Stomach (tissue), 9 donors: ENCODE data around the gene RAB40A. TPM values are rescaled to one million over a fixed set of nuclear protein-coding genes. Genes with fewer than 3 reads are reported as not detected.

Experiments used
- DNase-seq, 2 donors: peaks; one replicate each; pipeline versions ENCODE4 v3.0.0 to v3.0.0-alpha.2; 2013 to 2019
- H3K27ac ChIP-seq, 5 donors: fragments of 200-600 bp in 4 of 5; sonication (generic) in 4 of 5; one replicate each; pipeline ENCODE4 v1.5.1; 2013 to 2019; ENCODE audit warnings: mild to moderate bottlenecking in 1 of 5, moderate library complexity in 1 of 5
- H3K27me3 ChIP-seq, 3 donors: fragments of 200-600 bp; sonication (generic); one replicate each; pipeline ENCODE4 v1.5.1; 2017 to 2019; ENCODE audit warnings: mixed run types in 1 of 3
- H3K36me3 ChIP-seq, 4 donors: fragments of 200-600 bp; sonication (generic); 1 replicate in 3 of 4; 2 replicates in 1 of 4; pipeline ENCODE4 v1.5.1; 2016 to 2019
- H3K4me1 ChIP-seq, 4 donors: fragments of 200-600 bp; sonication (generic); one replicate each; pipeline ENCODE4 v1.5.1; 2016 to 2019
- H3K4me3 ChIP-seq, 4 donors: fragments of 200-600 bp; sonication (generic) in 3 of 4; one replicate each; pipeline ENCODE4 v1.5.1; 2016 to 2019; ENCODE audit warnings: mild to moderate bottlenecking in 1 of 4
- H3K9me3 ChIP-seq, 4 donors: fragments of 200-600 bp; sonication (generic); one replicate each; pipeline ENCODE4 v1.5.1; 2016 to 2019
- EP300 ChIP-seq: sonication (generic); formaldehyde crosslinking; IDR thresholded peaks from one replicate; pipeline ENCODE4 v1.6.1; 2017; ENCODE audit warnings: antibody characterized with exemption
- POLR2A ChIP-seq, 4 donors: fragments of 450-650 bp; IDR thresholded peaks; one replicate each; pipeline ENCODE4 v1.6.1; 2016; ENCODE audit warnings: antibody characterized with exemption in 4 of 4, control low read depth in 2 of 4, mild to moderate bottlenecking in 1 of 4, moderate library complexity in 1 of 4
- POLR2AphosphoS5 ChIP-seq, 3 donors: sonication (generic); formaldehyde crosslinking; IDR thresholded peaks; one replicate each; pipeline ENCODE4 v1.6.1; 2016; ENCODE audit warnings: antibody characterized with exemption in 3 of 3
- WGBS, 5 donors: extraction: QIAGEN DNeasy Blood & Tissue Kit in 3 of 5; methylation state at CpG; one replicate each; pipeline versions ENCODE4 v1.1.5 to v1.1.7; 2013 to 2018; 5-methylcytosine and 5-hydroxymethylcytosine counted together
- intact Hi-C: fragments of 100-400 bp; cut with DNase I; formaldehyde crosslinking; loops from one replicate; pipeline ENCODE4 v1.15.1; 2023; ENCODE audit warnings: low total_unique reads
- polyA plus RNA-seq, 3 donors: library from polyadenylated mRNA; stranded (reverse); fragments of 200-250 nt; gene quantifications; one replicate each; pipeline ENCODE4 v1.2.3, GENCODE V29; 2013
- total RNA-seq, 5 donors: library from RNA; depleted of rRNA; stranded (reverse); fragments of >200 nt; gene quantifications; one replicate each; pipeline versions ENCODE4 v1.1.0 to v1.2.3, GENCODE V29; 2014 to 2016
- TF ChIP-seq, protein P1 (sequence below), 7 experiments: fragments of 450-650 bp in 4 of 7; fragments of 200-600 bp in 3 of 7; sonication (generic) in 3 of 7; IDR thresholded peaks; one replicate each; pipeline ENCODE4 v1.5.1; 2016 to 2019; ENCODE audit warnings: antibody characterized with exemption in 7 of 7, control low read depth in 2 of 7, mild to moderate bottlenecking in 1 of 7
- donor health status: healthy with polysubstance abuse.
- donor health status: Bipolar disorder and iron deficiency.
- donor health status: healthy.

Gene RAB40A
- total and polyA plus RNA-seq, 8 donors: 0.19 to 0.98 (median 0.61) TPM; not detected in 3

DNA sequence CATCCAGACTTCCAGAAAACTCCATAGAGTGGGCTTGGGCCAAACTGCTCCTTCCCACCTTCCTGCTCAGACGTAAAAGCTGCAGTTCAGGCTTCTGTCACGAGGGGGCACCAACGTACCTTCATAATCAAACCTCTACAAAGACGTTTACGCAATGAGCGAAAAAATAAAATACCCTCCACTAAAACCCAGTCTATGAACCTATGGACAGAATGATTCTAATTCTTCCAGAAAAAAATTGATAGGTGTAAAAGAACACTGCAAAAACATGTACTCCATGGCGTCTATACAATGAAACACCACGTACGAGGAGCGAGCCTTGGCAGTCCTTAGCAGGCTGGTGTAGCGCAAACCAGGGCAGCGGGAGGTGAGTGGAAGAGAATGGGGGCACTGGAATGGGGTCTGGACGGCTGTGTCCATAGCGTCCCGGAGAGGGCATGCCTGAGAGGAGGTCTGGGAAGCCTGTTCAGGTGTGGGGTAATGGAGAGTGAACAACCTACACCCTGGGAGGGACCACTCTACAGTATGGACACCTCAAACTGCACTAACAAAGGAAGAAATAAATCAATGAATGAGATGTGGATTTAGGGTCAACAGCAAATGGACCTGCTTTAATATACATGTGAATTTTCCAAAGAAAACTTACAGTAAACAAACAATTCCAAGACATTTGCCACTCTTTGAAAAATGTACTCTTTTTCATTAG is 14.4 kb upstream of the RAB40A start:
- Histone ChIP-seq H3K36me3 (no peaks in the 10 kb centered on the region), H3K4me1 (peaks cover 0 to 7% (median 0%) of the 10 kb centered on the region in 4 donors), H3K27me3 (peaks cover 0 to 1% (median 0%) of the 10 kb centered on the region in 3 donors), H3K27ac (peak overlapping the region in 1 of 5 donors; percentile 68), H3K4me3 (peak overlapping the region; percentile 23 to 39 (median 34)), H3K9me3 (no peaks in the 10 kb centered on the region)
- intact Hi-C loops: loop anchor here (10.0 kb wide), 1 partner anchor 281 kb away; no protein-coding TSS in a partner anchor
- TF ChIP-seq, protein P1, sequence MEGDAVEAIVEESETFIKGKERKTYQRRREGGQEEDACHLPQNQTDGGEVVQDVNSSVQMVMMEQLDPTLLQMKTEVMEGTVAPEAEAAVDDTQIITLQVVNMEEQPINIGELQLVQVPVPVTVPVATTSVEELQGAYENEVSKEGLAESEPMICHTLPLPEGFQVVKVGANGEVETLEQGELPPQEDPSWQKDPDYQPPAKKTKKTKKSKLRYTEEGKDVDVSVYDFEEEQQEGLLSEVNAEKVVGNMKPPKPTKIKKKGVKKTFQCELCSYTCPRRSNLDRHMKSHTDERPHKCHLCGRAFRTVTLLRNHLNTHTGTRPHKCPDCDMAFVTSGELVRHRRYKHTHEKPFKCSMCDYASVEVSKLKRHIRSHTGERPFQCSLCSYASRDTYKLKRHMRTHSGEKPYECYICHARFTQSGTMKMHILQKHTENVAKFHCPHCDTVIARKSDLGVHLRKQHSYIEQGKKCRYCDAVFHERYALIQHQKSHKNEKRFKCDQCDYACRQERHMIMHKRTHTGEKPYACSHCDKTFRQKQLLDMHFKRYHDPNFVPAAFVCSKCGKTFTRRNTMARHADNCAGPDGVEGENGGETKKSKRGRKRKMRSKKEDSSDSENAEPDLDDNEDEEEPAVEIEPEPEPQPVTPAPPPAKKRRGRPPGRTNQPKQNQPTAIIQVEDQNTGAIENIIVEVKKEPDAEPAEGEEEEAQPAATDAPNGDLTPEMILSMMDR (IDR thresholded peaks at IDR 0.05): peak in 5 of 7 experiments; percentile 29 to 88 (median 79)
- no peak for TF ChIP-seq EP300
- TF ChIP-seq POLR2AphosphoS5 (IDR thresholded peaks at IDR 0.05): peak in 1 of 3 donors; percentile 6
- no peak for TF ChIP-seq POLR2A (IDR thresholded peaks at IDR 0.05)
- WGBS, 5 donors: 2 to 18% (median 5%) methylated on average over 15 of the region's 15 CpGs
- peak; percentile 83 to 88 for DNase-seq

DNA sequence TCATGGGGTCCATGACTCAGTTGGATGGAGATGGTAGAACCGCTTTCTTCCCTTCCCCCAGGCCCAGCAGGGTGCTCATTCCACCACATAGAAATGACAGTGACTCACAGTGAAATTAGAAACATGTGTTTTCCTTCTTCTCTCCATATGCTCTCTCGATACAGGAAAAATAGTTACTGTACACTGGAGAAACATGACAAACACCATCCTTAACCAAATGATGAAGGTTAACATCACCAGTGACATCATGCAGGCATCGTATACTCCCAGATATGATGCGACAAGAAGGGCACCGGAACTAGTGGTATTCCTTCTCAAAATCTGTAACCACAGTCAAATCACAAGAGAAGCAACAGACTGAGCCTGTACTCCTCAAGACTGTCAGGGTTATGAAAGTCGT is 11.7 kb upstream of the RAB40A start:
- intact Hi-C loops: loop anchor here (10.0 kb wide), 1 partner anchor 284 kb away; no protein-coding TSS in a partner anchor
- H3K9me3 ChIP-seq: no peaks in the 10 kb centered on the region
- H3K27me3 ChIP-seq: peaks cover 0 to 9% (median 0%) of the 10 kb centered on the region in 3 donors
- peaks cover 0 to 7% (median 0%) of the 10 kb centered on the region in 4 donors for H3K4me1 ChIP-seq
- no peak overlapping the region for H3K27ac ChIP-seq
- WGBS, 5 donors: 70 to 93% (median 79%) methylated on average over 6 of the region's 6 CpGs
- TF ChIP-seq EP300 (no peak), POLR2AphosphoS5 (IDR thresholded peaks at IDR 0.05) (no peak), POLR2A (IDR thresholded peaks at IDR 0.05) (no peak)
- TF ChIP-seq, protein P1 (IDR thresholded peaks at IDR 0.05): no peak
- no peak overlapping the region for H3K4me3 ChIP-seq
- H3K36me3 ChIP-seq: no peaks in the 10 kb centered on the region
- DNase-seq: no peak

DNA sequence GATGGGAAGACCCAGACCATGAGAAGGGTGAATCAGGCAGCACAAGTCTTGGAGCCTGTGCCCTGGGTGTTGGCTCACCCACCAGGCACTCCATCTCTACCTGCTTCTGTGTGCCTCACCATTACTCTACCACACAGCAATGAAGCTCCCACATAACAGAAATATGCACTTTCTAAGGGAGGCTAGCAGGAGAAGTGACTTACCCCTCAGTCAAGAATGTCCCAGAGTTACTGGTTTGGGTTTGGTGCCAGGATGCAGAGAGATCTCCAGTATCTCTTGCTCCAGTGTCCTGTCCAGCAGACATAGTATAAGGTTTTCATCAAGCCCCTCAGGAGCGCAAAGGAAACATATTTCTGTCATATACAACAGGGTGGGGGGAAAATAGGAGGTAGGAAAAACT is 11.3 kb upstream of the RAB40A start:
- Histone ChIP-seq H3K27ac (no peak overlapping the region), H3K36me3 (no peaks in the 10 kb centered on the region), H3K9me3 (no peaks in the 10 kb centered on the region), H3K4me3 (no peak overlapping the region), H3K27me3 (peaks cover 0 to 9% (median 0%) of the 10 kb centered on the region in 3 donors), H3K4me1 (peaks cover 0 to 7% (median 0%) of the 10 kb centered on the region in 4 donors)
- 74 to 100% (median 94%) methylated on average over 1 of the region's 1 CpG for WGBS, 5 donors
- intact Hi-C loops: loop anchor here (10.0 kb wide), 1 partner anchor 284 kb away; no protein-coding TSS in a partner anchor
- TF ChIP-seq POLR2AphosphoS5 (IDR thresholded peaks at IDR 0.05): no peak
- TF ChIP-seq POLR2A (IDR thresholded peaks at IDR 0.05): no peak
- TF ChIP-seq, protein P1 (IDR thresholded peaks at IDR 0.05): no peak
- no peak for TF ChIP-seq EP300
- no peak for DNase-seq

DNA sequence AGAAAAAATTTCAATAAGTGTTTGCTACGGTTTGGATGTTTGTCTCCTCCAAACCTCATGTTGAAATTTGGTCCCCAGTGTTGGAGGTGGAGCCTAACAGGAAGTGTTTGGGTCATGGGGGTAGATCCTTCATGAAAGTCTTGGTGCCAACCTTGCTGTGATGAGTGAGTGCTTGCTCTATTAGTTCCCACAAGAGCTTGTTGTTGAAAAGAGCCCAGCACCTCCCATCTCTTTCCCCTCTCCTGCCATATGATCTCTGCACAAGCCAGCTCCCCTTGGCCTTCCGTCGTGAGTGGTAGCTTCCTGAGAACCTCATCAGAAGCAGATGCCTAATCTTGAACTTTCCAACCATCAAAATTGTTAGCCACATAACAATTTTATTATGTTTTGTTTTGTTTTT is 10.3 kb upstream of the RAB40A start:
- H3K27me3 ChIP-seq: peaks cover 0 to 9% (median 0%) of the 10 kb centered on the region in 3 donors

More for the DNA sequence above, 10.3 kb upstream of the RAB40A start:
- H3K4me1 ChIP-seq: peaks cover 0 to 7% (median 0%) of the 10 kb centered on the region in 4 donors
- intact Hi-C loops: no loop called here
- 55 to 81% (median 79%) methylated on average over 3 of the region's 3 CpGs for WGBS, 5 donors
- H3K27ac ChIP-seq: no peak overlapping the region
- TF ChIP-seq POLR2AphosphoS5 (IDR thresholded peaks at IDR 0.05) (no peak), POLR2A (IDR thresholded peaks at IDR 0.05) (no peak), EP300 (no peak)
- TF ChIP-seq, protein P1 (IDR thresholded peaks at IDR 0.05): no peak
- H3K4me3 ChIP-seq: no peak overlapping the region
- no peaks in the 10 kb centered on the region for H3K9me3 ChIP-seq
- DNase-seq: no peak
- H3K36me3 ChIP-seq: no peaks in the 10 kb centered on the region
